B cell (primary cell): ENCODE results near the gene ZBTB21.

ENCODE experiments used
- CTCF ChIP-seq: fragments of 200-600 bp; IDR thresholded peaks from one replicate; pipeline ENCODE4 v1.8.0; 2022; ENCODE audit warnings: antibody characterized with exemption, mild to moderate bottlenecking
- EZH2 ChIP-seq: IDR thresholded peaks from 2 replicates; pipeline ENCODE4 v1.6.1; 2012; ENCODE audit warnings: borderline replicate concordance, low read depth, mild to moderate bottlenecking, moderate library complexity, low read length; ENCODE audit not compliant: insufficient read depth, poor library complexity, severe bottlenecking

GRCh38 chr21:41979751-41980369 lies 30.3 kb downstream of the ZBTB21 start:
- TF ChIP-seq EZH2, result no peak
- no peak for TF ChIP-seq CTCF
